GM19468 (cell line): Measurements from ENCODE around the gene RNF32.
"Not testable (repeated sequence)": the region's sequence is repeated elsewhere in the genome, so short reads cannot be mapped to it uniquely, and the experiment has no call there.

ENCODE experiments used
- ATAC-seq: cut with Tn5 transposase; IDR thresholded peaks from one replicate; pipeline ENCODE4 v1.9.1; 2021; ENCODE audit warnings: mild to moderate bottlenecking, moderate library complexity, moderate number of reproducible peaks; ENCODE audit not compliant: unreplicated experiment; ENCODE audit errors: extremely low read depth

RNF32 gene

DNA sequence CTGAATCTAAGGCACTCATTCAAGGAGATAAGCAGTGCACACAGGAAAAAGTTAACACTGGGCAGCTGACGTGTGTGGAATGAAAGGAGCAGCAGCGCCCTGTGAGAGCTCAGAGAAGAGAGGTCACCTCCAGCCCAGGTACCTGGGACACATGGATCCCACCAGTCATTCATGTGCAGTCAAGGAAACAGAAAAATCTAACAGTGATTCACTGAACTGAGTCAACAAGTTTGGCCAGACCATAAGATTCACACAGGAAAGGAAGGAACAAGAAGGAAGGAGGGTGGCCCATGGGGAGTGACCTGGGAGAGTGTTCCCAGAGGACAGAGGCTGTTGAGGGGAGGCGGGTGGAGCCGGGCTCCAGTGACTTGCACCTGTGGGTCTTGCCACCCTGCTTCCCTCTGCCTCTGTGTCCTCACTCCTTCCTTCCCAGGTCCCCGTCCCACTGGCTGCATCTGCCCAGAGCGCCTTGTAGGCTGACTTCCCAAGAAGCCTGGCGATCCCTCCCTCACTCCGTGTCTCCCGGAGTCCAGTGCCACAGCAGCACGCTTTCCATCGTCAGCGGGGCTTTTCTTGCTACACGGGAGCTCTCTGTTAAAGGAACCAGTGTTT, 27.7 kb downstream of the RNF32 start:
- ATAC-seq = no peak

DNA sequence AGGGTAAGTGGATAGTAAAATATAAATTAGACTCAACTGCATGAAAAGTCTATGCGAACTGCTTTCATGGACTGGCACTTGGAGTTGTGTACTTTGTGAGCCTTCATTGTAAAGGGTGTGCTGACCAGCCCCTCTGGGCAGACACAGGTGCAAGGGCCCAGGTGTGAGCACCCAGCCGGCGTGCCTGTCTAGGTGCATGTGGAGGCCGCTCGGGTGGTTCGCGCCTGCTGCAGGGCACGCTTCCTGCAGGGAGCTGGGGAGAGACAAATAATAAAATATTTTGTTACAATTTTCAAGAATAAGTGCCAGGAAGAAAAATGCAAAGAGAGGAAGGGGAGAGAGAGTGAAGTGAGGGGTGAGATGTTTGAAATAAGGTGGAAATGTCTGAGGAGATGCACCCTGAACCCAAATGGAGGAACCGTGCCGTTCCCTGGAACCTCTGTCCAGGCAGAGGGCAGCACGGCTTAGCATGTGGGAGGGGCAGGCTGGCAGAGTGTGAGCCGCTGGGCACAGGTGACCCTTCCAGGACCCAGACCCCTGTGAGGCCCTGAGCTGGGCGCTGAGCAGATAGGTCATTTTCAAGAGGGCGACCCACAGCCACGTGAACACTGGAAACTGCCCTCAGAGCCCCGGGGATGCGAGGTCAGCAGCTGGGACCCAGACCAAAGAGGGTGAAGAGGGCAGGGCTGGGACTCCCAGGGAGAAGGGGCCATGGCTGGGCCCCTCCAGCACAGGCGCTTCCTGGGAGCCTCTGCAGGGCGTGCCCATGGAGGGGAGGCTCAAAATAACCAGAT, 28.7 kb downstream of the RNF32 start:
- ATAC-seq = no peak

DNA sequence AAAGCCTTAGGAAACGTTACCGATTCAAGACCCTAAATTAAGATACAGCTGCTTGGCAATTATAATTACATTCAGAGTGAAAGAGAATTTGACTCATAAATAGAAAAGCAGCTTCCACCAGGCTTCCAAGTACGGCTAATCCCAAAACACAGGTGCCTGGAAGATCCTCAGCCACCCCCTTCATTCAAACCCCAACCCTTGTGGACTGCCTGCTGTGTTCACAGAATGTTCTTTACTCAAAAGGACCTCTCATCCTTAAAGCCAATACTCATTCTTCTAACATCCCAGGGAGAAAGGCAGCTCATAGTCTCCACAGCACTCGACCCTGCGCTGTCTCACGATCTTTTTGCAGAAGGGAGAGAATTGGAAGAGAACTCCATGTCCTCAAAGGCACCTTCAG, 32.9 kb downstream of the RNF32 start:
- no peak for ATAC-seq

DNA sequence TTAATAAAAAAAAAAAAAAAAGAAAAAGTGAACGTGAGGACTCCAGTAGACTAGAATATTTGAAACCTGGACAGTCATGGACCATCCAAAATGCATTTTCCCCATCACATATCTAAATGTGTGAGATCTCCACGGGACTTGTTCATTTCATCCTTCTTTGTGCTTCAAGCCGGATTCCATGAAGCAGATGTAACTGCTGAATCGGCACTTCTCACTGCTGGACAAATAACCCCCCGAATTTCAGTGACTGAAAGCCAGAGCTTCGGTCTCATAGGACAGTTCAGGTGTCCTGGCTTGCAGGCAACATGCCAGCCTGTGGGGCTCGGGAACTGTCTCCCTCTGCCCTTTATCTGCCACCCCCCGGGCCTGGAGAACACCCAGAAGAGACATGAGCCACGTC, 33.3 kb downstream of the RNF32 start:
- ATAC-seq = no peak

DNA sequence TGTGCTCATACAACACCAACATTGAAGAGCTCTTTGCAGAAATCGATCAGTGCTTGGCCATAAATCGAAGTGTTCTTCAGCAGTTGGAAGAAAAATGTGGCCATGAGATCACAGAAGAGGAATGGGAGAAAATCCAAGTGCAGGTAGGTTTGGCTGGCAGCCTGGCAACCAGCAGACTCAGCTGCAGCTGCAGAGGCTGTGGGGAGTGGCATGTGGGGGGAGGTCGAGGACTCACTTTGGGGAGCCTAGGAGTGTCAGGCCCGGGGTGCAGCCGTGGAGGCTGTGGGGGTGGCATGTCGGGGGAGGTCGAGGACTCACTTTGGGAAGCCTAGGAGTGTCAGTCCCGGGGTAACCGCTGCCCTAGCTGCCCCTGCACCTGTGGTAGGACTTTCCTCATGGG, 35.1 kb downstream of the RNF32 start:
- no peak for ATAC-seq

DNA sequence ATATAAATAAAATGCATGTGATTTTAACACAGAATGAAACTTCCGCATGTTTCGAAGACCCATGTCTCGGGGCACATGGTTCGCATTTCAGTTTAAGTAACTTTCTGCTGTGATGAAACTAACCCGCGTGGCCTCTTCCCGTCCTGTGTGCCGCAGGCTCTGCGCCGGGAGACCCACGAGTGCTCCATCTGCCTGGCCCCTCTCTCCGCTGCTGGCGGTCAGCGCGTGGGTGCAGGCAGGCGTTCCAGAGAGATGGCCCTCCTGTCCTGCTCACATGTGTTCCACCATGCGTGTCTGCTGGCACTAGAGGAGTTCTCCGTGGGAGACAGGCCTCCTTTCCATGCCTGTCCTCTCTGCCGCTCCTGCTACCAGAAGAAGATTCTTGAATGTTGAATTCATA, 35.7 kb downstream of the RNF32 start:
- ATAC-seq = no peak

DNA sequence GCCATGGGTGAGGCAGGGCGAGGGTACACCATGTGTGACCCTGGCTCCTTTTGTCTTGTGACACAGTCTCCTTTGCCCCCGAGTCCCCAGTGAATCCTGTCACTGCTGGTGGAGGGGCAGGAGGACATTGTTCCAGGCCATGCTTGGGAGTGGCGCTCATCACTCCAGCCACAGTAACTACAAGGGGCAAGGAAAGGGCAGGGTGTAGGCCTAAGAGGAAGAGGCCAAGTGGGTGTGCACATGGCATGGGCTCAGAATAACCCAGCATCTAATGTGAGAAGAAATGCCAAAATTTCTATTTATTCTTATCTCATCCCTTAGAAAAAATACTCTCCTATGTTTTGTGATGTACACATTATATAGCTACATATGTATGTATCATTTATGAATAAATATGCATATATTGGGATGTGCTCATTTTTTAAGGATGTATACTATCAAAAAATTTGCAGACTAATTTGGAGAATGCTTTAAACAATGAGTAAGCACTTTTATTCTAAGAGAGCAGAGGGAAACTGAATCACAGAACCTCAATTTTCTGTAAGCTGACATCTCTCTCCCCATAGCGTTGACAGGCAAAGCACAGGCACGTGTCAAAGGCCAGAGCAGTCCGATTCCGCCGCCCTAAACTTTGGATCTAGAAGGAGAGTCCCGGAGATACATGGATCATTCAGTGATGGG, 36.9 kb downstream of the RNF32 start:
- no peak for ATAC-seq

DNA sequence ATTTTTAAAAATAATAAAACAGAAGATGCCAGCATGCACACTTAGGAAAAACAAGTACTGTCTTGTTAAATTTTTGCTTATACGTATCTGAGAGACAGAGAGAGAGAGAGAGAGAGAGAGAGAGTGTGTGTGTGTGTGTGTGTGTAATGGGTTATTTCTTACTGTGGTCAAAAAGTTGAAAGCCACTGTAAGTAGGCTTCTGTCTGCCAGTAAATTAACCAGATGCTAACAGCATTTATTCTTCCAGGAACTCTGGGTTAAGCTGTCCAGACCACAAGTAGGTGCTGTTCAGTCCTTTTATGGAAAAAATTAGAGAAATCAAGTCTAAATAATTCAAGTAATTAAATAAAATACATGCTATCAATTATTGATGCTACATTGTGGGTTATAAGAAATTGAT, 39.7 kb downstream of the RNF32 start:
- ATAC-seq = no peak

DNA sequence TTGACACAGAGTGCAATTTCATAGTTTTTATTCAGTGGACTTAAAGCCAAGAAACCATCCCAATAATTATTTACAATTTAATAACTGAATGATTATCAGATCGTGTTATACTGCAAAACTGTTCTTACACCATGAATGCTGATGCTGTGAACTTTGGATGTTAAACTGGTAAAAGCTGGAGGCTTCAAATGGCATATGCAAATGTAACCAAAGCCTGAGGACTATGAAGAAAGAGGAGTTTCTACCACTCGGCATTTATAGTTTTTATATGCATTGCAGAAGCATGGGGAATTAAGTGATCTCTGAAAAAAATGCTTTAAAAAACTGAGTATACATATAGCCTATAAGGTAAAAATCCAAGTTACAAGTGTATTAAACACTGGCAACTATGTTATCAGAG, 42.4 kb downstream of the RNF32 start:
- no peak for ATAC-seq

DNA sequence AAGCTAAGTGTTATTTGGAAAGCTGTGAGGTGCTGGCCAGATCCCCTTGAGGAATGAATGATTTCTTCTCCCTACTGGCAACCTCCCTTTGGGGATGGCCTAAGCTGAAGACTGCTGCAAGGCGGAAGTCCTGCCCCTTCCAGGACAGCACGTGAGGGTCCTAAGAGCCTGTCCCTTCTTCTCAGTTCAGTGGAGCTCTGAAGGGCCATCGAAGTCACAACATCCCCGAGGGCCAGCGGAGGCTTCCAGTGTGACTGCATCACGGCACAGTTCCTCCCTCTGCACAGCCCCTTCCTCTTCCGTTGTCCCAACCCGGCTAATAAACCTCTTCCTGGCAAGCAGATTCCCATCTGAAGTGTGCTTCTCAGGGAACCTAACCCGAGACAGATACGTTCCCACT, 43.7 kb downstream of the RNF32 start:
- no peak for ATAC-seq

DNA sequence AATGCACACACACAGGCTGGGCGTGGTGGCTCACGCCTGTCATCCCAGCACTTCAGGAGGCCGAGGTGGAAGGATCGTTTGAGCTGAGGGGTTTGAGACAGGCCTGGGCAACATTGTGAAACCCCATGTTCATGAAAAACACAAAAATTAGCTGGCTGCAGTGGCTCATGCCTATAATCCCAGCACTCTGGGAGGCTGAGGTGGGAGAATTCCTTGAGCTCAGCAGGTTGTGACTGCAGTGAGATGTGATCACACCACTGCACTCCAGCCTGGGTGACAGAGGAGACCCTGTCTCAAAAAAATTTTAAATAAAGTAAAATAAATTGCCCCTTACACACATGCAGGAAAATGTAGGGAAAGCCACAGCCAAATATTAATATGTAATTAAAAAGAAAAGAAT, 44.1 kb downstream of the RNF32 start:
- no peak for ATAC-seq

DNA sequence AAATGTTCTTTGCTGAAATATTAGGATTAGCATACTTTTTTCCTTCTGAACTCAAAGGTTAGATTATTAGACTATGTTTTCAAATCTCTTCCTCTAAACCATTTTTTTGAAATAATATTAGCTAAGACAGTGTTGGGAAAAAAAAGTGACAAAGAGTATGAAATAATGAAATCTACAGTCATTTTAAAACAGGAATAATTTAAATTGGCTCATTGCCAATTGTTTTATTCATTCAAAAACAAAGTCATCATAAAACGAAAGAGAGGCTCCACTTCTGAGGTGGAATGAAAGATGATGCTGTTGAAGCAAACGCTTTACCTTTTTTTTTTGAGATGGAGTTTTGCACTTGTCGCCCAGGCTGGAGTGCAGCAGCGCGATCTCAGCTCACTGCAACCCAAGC, 51.2 kb downstream of the RNF32 start:
- no peak for ATAC-seq

DNA sequence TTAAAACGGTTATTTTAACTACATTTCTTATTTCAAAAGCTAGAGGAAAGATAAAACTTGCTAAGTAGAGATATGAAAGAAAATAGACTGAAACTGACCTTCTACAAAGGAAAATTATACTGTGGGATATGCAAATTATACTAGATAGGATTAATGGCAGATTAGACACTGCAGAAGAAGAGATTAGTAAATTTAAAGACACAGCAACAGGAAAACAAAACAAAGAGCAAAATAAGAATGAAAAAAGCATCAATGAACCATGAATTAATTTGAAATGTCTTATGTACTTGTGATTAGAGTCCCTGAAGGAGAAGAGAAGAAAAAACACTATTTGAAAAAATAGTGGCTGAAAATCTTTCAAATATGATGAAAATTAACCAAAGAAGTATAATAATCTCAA, 52.3 kb downstream of the RNF32 start:
- ATAC-seq = no peak

DNA sequence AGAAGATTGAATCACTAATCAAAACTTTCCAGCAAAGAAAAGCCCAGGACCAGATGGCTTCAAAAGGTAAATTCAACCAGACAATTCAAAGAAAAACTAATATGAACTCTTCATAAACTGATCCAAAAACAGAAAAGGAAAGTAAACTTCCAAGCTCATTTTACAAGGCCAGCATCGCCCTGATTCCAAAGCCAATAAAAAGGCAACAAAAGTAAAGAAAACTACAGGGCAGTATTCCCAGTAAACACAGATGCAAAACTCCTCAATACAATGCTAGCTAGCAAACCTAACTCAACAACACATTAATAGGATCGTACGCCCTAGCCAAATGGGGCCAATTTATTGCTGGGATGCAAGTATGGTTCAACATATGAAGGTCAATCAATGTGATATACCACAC, 53.1 kb downstream of the RNF32 start:
- ATAC-seq = no peak

DNA sequence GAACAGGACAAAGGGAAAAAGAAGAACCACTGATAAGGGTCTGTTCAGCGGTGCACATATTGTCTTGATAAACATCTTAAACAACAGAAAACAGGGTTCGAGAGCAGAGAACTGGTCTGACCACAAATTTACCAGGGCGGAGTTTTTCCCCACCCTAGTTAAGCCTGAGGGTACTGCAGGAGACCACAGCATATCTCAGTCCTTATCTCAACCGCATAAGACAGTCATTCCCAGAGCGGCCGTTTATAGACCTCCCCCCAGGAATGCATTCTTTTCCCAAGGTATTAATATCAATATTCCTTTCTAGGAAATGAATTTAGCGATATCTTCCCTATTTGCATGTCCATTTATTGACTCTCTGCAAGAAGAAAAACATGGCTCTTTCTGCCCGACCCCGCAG, 56.7 kb downstream of the RNF32 start:
- not testable (repeated sequence) for ATAC-seq

DNA sequence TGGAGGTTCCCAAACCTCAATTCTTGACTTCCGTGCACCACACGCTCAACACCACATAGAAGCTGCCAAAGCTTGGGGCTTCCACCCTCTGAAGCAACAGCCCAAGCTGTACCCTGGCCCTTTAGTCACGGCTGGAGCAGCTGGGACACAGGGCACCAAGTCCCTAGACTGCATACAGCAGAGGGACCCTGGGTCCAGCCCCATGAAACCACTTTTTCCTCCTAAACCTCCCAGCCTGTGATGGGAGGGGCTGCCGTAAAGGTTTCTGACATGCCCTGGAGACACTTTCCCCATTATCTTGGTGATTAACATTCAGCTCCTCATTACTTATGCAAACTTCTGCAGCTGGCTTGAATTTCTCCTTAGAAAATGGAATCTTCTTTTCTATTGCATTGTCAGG, 57.9 kb downstream of the RNF32 start:
- not testable (repeated sequence) for ATAC-seq

DNA sequence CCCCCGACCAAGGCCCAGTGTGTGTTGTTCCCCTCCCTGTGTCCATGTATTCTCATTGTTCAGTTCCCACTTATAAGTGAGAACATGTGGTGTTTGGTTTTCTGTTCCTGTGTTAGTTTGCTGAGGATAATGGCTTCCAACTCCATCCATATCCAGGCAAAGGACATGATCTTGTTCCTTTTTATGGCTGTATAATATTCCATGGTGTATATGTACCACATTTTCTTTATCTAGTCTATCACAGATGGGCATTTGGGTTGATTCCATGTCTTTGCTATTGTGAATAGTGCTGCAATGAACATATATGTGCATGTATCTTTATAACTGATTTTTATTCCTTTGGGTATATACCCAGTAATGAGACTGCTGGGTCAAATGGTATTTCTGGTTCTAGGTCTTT, 61.2 kb downstream of the RNF32 start:
- not testable (repeated sequence) for ATAC-seq

DNA sequence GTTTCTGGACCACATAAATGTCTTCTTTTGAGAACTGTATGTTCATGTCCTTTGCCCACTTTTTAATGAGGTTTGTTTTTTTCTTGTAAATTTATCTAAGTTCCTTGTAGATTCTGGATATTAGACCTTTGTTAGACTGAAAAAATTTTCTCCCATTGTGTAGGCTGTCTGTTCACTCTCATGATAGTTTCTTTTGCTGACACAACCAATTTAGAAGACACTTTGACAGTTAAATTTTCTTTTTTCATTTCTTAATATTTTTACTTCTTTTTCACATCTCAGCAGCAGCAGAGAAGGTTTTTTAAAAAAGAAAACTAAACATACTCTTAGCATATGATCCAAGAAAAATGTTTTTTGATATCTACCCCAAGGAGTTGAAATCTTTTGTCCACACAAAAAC, 61.8 kb downstream of the RNF32 start:
- no peak for ATAC-seq

DNA sequence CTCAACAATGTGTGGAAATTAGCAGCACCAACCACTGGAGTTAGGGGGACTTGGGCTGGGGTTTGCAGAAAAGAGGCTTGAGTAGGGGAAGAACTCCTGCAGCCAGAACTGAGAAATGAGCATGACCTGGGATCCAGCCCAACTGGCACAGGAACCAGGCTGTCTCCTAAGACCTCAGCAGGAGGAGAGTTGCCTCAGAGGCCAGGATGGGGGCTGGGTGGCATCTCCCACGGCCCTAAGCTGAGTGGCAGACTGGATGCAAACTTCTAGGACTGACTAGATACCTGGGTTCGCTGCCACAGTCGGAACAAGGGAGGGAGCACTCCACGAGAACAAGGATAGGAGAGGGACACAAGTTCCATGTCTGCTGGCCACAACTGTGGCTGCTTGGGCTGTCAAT, 62.6 kb downstream of the RNF32 start:
- no peak for ATAC-seq

DNA sequence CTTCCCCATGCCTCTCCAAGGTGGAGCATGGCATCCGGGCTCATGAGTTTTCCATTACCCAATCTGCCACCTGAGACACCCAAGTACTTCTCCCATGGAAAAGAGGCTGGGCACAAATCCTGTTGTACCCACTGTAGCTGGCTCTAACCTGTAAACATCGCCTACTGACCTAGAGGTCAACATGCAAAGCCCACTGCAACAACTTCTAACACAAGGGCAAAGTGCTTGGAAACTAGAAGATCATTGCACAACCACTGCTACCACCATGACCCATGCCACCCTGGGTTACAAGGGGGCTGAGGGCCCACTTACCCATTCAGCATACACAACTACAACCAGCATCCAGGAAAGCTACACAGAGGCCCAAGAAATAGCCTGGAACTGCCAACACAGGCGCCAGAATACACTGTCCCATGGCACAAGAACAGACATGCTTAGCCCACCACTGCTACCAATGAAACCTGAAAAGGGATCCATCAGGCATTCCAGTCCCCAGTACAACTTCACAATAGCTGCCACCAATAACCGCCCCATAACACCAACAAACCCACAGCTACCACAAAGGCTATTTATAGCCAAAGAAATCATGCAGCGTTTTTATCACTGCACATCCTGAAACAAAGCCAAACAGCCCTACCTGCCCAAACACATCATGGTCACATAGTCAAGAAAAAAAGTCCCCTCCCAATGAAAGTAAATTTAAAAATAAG, 63.4 kb downstream of the RNF32 start:
- no peak for ATAC-seq
